K562 (cell line): ENCODE data around the gene NECAB3. TPM values are rescaled to one million over a fixed set of nuclear protein-coding genes. Genes with fewer than 3 reads are reported as not detected.

Experiments
- ATAC-seq: fragments of 200-7000 bp; cut with Tn5 transposase; 3 replicates; pipeline ENCODE4 v1.9.1; 2020; ENCODE audit warnings: moderate library complexity
- BruUV-seq: library from RNA; stranded (reverse); fragments of 400-500 nt; replicated peaks from 2 replicates; lab custom pipeline; 2021; lab: Mats Ljungman, UMichigan
- CTCF ChIA-PET: fragments of 300-600 bp; formaldehyde crosslinking; extraction: SDS; loops from one replicate; lab custom pipeline; 2021; ENCODE audit warnings: low intra/inter-chr PET ratio; lab: Yijun Ruan, JAX
- POLR2A ChIA-PET: fragments of 300-600, 350-650 bp; sonication (Branson Sonifier 250); formaldehyde crosslinking; extraction: SDS; loops from one replicate; lab custom pipeline; 2021; ENCODE audit warnings: antibody characterized with exemption, inconsistent platforms; lab: Yijun Ruan, JAX
- DNase-seq, 4 experiments: peaks; one replicate each; pipeline versions ENCODE4 v3.0.0 to v3.0.0-alpha.2; 2011 to 2018; ENCODE audit warnings: low spot score in 3 of 4, mixed read lengths in 3 of 4; ENCODE audit errors: extremely low read depth in 1 of 4
- FAIRE-seq: peaks from 2 replicates; lab custom pipeline; 2011; peaks lifted over from hg19 to GRCh38; lab: Jason Lieb, UNC
- H2AFZ ChIP-seq: 2 replicates; pipeline ENCODE4 v1.6.0; 2011; ENCODE audit warnings: low read depth, low read length, control low read depth, inconsistent platforms
- H3K27ac ChIP-seq: fragments of 200-600 bp; 3 replicates; pipeline ENCODE4 v1.8.0; 2011; ENCODE audit warnings: low read depth, mild to moderate bottlenecking, control low read depth, inconsistent platforms, low read length, moderate library complexity, mixed read lengths; ENCODE audit errors: extremely low read depth
- H3K27me3 ChIP-seq, 2 experiments: fragments of 300-600 bp in 1 of 2; 2 replicates in 1 of 2; 3 replicates in 1 of 2; pipeline versions ENCODE4 v1.6.0 to v1.8.0; 2011; ENCODE audit warnings: inconsistent platforms in 2 of 2, low read length in 2 of 2, mild to moderate bottlenecking in 1 of 2, mixed read lengths in 1 of 2, moderate library complexity in 1 of 2; ENCODE audit not compliant: control insufficient read depth in 2 of 2, insufficient read depth in 2 of 2
- H3K36me3 ChIP-seq: fragments of 300-600 bp; 3 replicates; pipeline ENCODE4 v1.8.0; 2011; ENCODE audit warnings: mild to moderate bottlenecking, low read length, inconsistent platforms; ENCODE audit not compliant: control insufficient read depth, insufficient read depth
- H3K4me1 ChIP-seq, 2 experiments: fragments of 200-600 bp in 1 of 2; replicated peaks in 1 of 2; 2 replicates in 1 of 2; 3 replicates in 1 of 2; pipeline versions ENCODE4 v1.5.1 to v1.8.0; 2011; ENCODE audit warnings: inconsistent platforms in 2 of 2, low read length in 2 of 2, mild to moderate bottlenecking in 1 of 2, mixed read lengths in 1 of 2, moderate library complexity in 1 of 2; ENCODE audit not compliant: control insufficient read depth in 2 of 2, insufficient read depth in 2 of 2
- H3K4me2 ChIP-seq: 2 replicates; pipeline ENCODE4 v1.6.1; 2011; ENCODE audit warnings: low read length, control low read depth, inconsistent platforms, mixed read lengths; ENCODE audit not compliant: insufficient read depth
- H3K4me3 ChIP-seq: fragments of 200-600 bp; sonication (generic), shearing (Covaris generic); 2 replicates; pipeline ENCODE4 v1.5.1; 2016; ENCODE audit warnings: control low read depth, inconsistent platforms
- H3K79me2 ChIP-seq: fragments of 200-600 bp; 3 replicates; pipeline ENCODE4 v1.8.0; 2011; ENCODE audit warnings: low read length, inconsistent platforms; ENCODE audit not compliant: control insufficient read depth, insufficient read depth
- H3K9ac ChIP-seq, 2 experiments: 2 replicates each; pipeline versions ENCODE4 v1.6.0 to v1.6.1; 2011; ENCODE audit warnings: low read depth in 2 of 2, low read length in 2 of 2, control low read depth in 1 of 2, inconsistent platforms in 1 of 2, mild to moderate bottlenecking in 1 of 2, mixed read lengths in 1 of 2; ENCODE audit not compliant: insufficient read depth in 1 of 2
- H3K9me1 ChIP-seq: one replicate; pipeline ENCODE4 v1.6.0; 2011; ENCODE audit warnings: inconsistent platforms, mild to moderate bottlenecking, low read length, moderate library complexity; ENCODE audit not compliant: control insufficient read depth, insufficient read depth
- H3K9me3 ChIP-seq: replicated peaks from 2 replicates; pipeline ENCODE4 v1.5.1; 2011; ENCODE audit warnings: low read depth, low read length, inconsistent platforms; ENCODE audit not compliant: control insufficient read depth, insufficient read depth
- H4K20me1 ChIP-seq: replicated peaks from 2 replicates; pipeline ENCODE4 v1.6.1; 2011; ENCODE audit warnings: low read length, inconsistent platforms, mixed read lengths; ENCODE audit not compliant: control insufficient read depth, insufficient read depth
- BRD9 ChIP-seq: fragments of 450-650 bp; IDR thresholded peaks from 2 replicates; pipeline ENCODE4 v1.6.1; 2018; ENCODE audit warnings: low read depth; ENCODE audit not compliant: partially characterized antibody
- CTBP1 ChIP-seq: fragments of 450-650 bp; IDR thresholded peaks from 2 replicates; pipeline ENCODE4 v1.6.1; 2016; ENCODE audit warnings: borderline replicate concordance
- DPF2 ChIP-seq: fragments of 450-650 bp; IDR thresholded peaks from 2 replicates; pipeline ENCODE4 v1.6.1; 2016
- GABPA ChIP-seq: fragments of 200-800 bp; sonication (Bioruptor generic); conservative IDR thresholded peaks from 2 replicates; pipeline ENCODE4 v1.6.1; 2016; ENCODE audit warnings: low read depth, missing genetic modification characterization, missing compliant biosample characterization
- HDGF ChIP-seq: fragments of 450-650 bp; IDR thresholded peaks from 2 replicates; pipeline ENCODE4 v1.6.1; 2016
- NR3C1 ChIP-seq: sonication (generic); formaldehyde crosslinking; IDR thresholded peaks from 2 replicates; pipeline ENCODE4 v1.8.1; 2022; ENCODE audit warnings: missing genetic modification reagents
- NUFIP1 ChIP-seq: fragments of 450-650 bp; IDR thresholded peaks from 2 replicates; pipeline ENCODE4 v1.6.1; 2018; ENCODE audit not compliant: partially characterized antibody
- PHF8 ChIP-seq: fragments of 200-600 bp; sonication (generic); IDR thresholded peaks from 2 replicates; pipeline ENCODE4 v1.6.1; 2012; ENCODE audit warnings: mixed run types, mild to moderate bottlenecking, inconsistent platforms, low read length, moderate library complexity, borderline replicate concordance
- RCOR1 ChIP-seq, 2 experiments: IDR thresholded peaks; 2 replicates each; pipeline ENCODE4 v1.6.1; 2012; ENCODE audit warnings: low read depth in 2 of 2, low read length in 2 of 2, borderline replicate concordance in 1 of 2, improper control_type of control experiment in 1 of 2
- SAP30 ChIP-seq: fragments of 200-600 bp; sonication (generic); IDR thresholded peaks from 2 replicates; pipeline ENCODE4 v1.6.1; 2012; ENCODE audit warnings: borderline replicate concordance, low read depth, mild to moderate bottlenecking, moderate library complexity, low read length, control low read depth, inconsistent platforms; ENCODE audit not compliant: insufficient read depth, poor library complexity, severe bottlenecking
- STAG1 ChIP-seq: sonication (generic); formaldehyde crosslinking; IDR thresholded peaks from 2 replicates; pipeline ENCODE4 v1.5.0; 2020; ENCODE audit warnings: missing genetic modification reagents, borderline replicate concordance
- TEAD1 ChIP-seq, 2 experiments: fragments of 450-650 bp in 1 of 2; sonication (generic) in 1 of 2; formaldehyde crosslinking; IDR thresholded peaks; 2 replicates each; pipeline versions ENCODE4 v1.4.0 to v1.8.0; 2020 to 2022; ENCODE audit warnings: mild to moderate bottlenecking in 2 of 2, missing genetic modification reagents in 1 of 2
- ZBTB7A ChIP-seq: IDR thresholded peaks from 2 replicates; pipeline ENCODE4 v1.6.1; 2011; ENCODE audit warnings: low read depth, mild to moderate bottlenecking, low read length, moderate library complexity, borderline replicate concordance; ENCODE audit not compliant: control insufficient read depth
- ZFP91 ChIP-seq: sonication (generic); formaldehyde crosslinking; IDR thresholded peaks from 2 replicates; pipeline ENCODE4 v1.8.0; 2022; ENCODE audit warnings: mild to moderate bottlenecking, missing genetic modification reagents
- ZNF57 ChIP-seq: fragments of 450-650 bp; formaldehyde crosslinking; IDR thresholded peaks from 2 replicates; pipeline ENCODE4 v1.4.0; 2020; ENCODE audit warnings: mild to moderate bottlenecking, moderate library complexity
- ZNF766 ChIP-seq: fragments of 200-800 bp; sonication (Bioruptor generic); conservative IDR thresholded peaks from 2 replicates; pipeline ENCODE4 v1.6.1; 2016; ENCODE audit warnings: missing genetic modification characterization, missing compliant biosample characterization
- WGBS: fragments of 100-300 bp; shearing (Covaris generic); methylation state at CpG from one replicate; pipeline ENCODE4 v1.1.6; 2016; ENCODE audit warnings: low coverage, mixed read lengths; ENCODE audit not compliant: insufficient coverage; ENCODE audit errors: missing lambda C conversion rate; 5-methylcytosine and 5-hydroxymethylcytosine counted together
- in situ Hi-C: fragments of 300-500 bp; cut with MboI; formaldehyde crosslinking; loops from 4 replicates; pipeline ENCODE4 v1.15.0; 2018; ENCODE audit warnings: inconsistent platforms, mixed read lengths
- intact Hi-C: fragments of 100-400 bp; cut with micrococcal nuclease; formaldehyde crosslinking; loops from 2 replicates; pipeline ENCODE4 v1.14.2; 2022
- polyA plus RNA-seq, 8 experiments: library from polyadenylated mRNA; depleted of rRNA in 4 of 8; stranded (reverse) in 5 of 8; unstranded in 3 of 8; fragments of >200 nt; fragmentation: Nextera tagmentation in 2 of 8; fragmentation: Illumina TruSeq in 1 of 8; extraction: Ambion mirVana in 2 of 8; extraction: Trizol in 1 of 8; gene quantifications; 2 replicates each; pipeline versions ENCODE4 v1.2.1 to v1.2.3, GENCODE V29; 2011 to 2014; ENCODE audit warnings: inconsistent platforms in 1 of 8, missing spikeins in 1 of 8
- total RNA-seq, 7 experiments: library from RNA; depleted of rRNA in 6 of 7; stranded (reverse); fragments of >200 nt in 6 of 7; fragmentation: Illumina TruSeq in 2 of 7; extraction: Trizol in 2 of 7; gene quantifications; 2 replicates each; pipeline versions ENCODE4 v1.2.1 to v1.2.3, GENCODE V29; 2011 to 2021; ENCODE audit warnings: low replicate concordance in 1 of 7
- TF ChIP-seq, protein P1 (sequence below): fragments of 450-650 bp; IDR thresholded peaks from 2 replicates; pipeline ENCODE4 v1.6.1; 2016; ENCODE audit warnings: borderline replicate concordance

The NECAB3 gene
- total and polyA plus RNA-seq, 9 of the 15 experiments (the other 6 are each of a cell fraction or from before 2014, with no cell fraction given): 0.94 to 63.3 (median 31.5) TPM

- intact Hi-C loops: loop anchor here (5.0 kb wide), 2 partner anchors 47 to 127 kb away; partner anchors contain the start of genes CHMP4B and ZNF341
- Histone ChIP-seq H3K4me2 (peak overlapping the region; percentile 94), H3K4me3 (peak overlapping the region; percentile 65), H3K79me2 (peaks cover 35% of the 10 kb centered on the region), H3K9me1 (no peaks in the 10 kb centered on the region), H3K27me3 (no peaks in the 10 kb centered on the region), H3K9ac (peak overlapping the region; percentile 75 to 95), H3K4me1 (peaks cover 40 to 57% of the 10 kb centered on the region in 2 experiments), H3K36me3 (peaks cover 13% of the 10 kb centered on the region; the same call in 1 of the 3 replicates), H3K9me3 (no peaks in the 10 kb centered on the region), H3K27ac (peak overlapping the region; percentile 76), H4K20me1 (peaks cover 25% of the 10 kb centered on the region; the same call in 1 of the 2 replicates), H2AFZ (peak overlapping the region; percentile 59; the same call in 1 of the 2 replicates)
- ATAC-seq (peak; percentile 78), FAIRE-seq (peak; percentile 19), DNase-seq (peak; percentile 87 to 93 (median 90))
- in situ Hi-C loops: no loop called here
- WGBS: 2% methylated on average over 48 of the region's 53 CpGs
- TSS peak; percentile 64 for BruUV-seq
- ChIA-PET POLR2A (interaction anchor here (0.6 to 2.5 kb wide), 10 partner anchors 10 to 196 kb away, joined by 3 to 17 read pairs (median 4); partner anchors contain the start of genes ACTL10, CBFA2T2 and NECAB3), CTCF (interaction anchor here (0.9 kb wide), 1 partner anchor 47 kb away, joined by 4 read pairs; the partner anchor contains the start of gene ZNF341)
- peak; percentile 48; the same call in 1 of the 2 replicates for TF ChIP-seq PHF8
- TF ChIP-seq, protein P1, sequence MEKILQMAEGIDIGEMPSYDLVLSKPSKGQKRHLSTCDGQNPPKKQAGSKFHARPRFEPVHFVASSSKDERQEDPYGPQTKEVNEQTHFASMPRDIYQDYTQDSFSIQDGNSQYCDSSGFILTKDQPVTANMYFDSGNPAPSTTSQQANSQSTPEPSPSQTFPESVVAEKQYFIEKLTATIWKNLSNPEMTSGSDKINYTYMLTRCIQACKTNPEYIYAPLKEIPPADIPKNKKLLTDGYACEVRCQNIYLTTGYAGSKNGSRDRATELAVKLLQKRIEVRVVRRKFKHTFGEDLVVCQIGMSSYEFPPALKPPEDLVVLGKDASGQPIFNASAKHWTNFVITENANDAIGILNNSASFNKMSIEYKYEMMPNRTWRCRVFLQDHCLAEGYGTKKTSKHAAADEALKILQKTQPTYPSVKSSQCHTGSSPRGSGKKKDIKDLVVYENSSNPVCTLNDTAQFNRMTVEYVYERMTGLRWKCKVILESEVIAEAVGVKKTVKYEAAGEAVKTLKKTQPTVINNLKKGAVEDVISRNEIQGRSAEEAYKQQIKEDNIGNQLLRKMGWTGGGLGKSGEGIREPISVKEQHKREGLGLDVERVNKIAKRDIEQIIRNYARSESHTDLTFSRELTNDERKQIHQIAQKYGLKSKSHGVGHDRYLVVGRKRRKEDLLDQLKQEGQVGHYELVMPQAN: 0 out of 2 replicates have a peak, but pooled peaks have one; percentile 51
- TF ChIP-seq CTBP1: 0 out of 2 replicates have a peak, but pooled peaks have one; percentile 15
- TF ChIP-seq TEAD1 (CRISPR knock-in tag; IDR thresholded peaks at IDR 0.05): 0 out of 4 replicates have a peak, but pooled peaks of 1 of the 2 experiments have one; percentile 19
- no peak for TF ChIP-seq ZNF57 (CRISPR knock-in tag)
- peak; percentile 64 for TF ChIP-seq BRD9
- TF ChIP-seq NUFIP1: no peak
- TF ChIP-seq ZBTB7A: peak; percentile 94
- peak in 1 of 2 experiments; percentile 34; a peak in 1 of 4 replicates for TF ChIP-seq RCOR1 (IDR thresholded peaks at IDR 0.05; ENCODE audit: borderline replicate concordance in 1 of 2, low read depth in 2 of 2, low read length in 2 of 2)
- TF ChIP-seq HDGF: 0 out of 2 replicates have a peak, but pooled peaks have one; percentile 29
- TF ChIP-seq NR3C1: no peak
- TF ChIP-seq GABPA (tag): 0 out of 2 replicates have a peak, but pooled peaks have one; percentile 30
- no peak for TF ChIP-seq ZNF766
- no peak for TF ChIP-seq STAG1 (CRISPR knock-in tag)
- peak; percentile 52 for TF ChIP-seq SAP30
- 0 out of 2 replicates have a peak, but pooled peaks have one; percentile 16 for TF ChIP-seq ZFP91 (CRISPR knock-in tag)
- TF ChIP-seq DPF2: 0 out of 2 replicates have a peak, but pooled peaks have one; percentile 23
Measured at GRCh38 chr20:33685328-33686099, 11.3 kb upstream of the NECAB3 start.
